Omental fat pad (tissue), 4 donors: ENCODE results near the gene KLHL6. TPM values are rescaled to one million over a fixed set of nuclear protein-coding genes. Genes with fewer than 3 reads are reported as not detected.

ENCODE experiments used
- ATAC-seq: fragments of 150-250 bp; one replicate; pipeline ENCODE4 v1.9.1; 2016; ENCODE audit warnings: mild to moderate bottlenecking, moderate library complexity; ENCODE audit not compliant: low FRiP score
- DNase-seq: peaks from one replicate; pipeline ENCODE4 v3.0.0-alpha.2; 2019; ENCODE audit warnings: low spot score
- CTCF ChIP-seq, 3 donors: fragments of 450-650 bp; IDR thresholded peaks; one replicate each; pipeline ENCODE4 v1.5.1; 2016 to 2017; ENCODE audit warnings: antibody characterized with exemption in 3 of 3, mild to moderate bottlenecking in 3 of 3, moderate library complexity in 2 of 3
- total RNA-seq, 4 donors: library from RNA; depleted of rRNA; stranded (reverse); fragments of >200 nt; gene quantifications; one replicate each; pipeline ENCODE4 v1.1.0, GENCODE V29; 2016

Gene KLHL6
- total RNA-seq, 4 donors from 2014 or later: 3.0 to 21.5 (median 6.5) TPM

- no peak for TF ChIP-seq CTCF (IDR thresholded peaks at IDR 0.05)
- DNase-seq (no peak), ATAC-seq (no peak)
Measured at GRCh38 chr3:183491109-183491922, 64.2 kb downstream of the KLHL6 start.

- ATAC-seq (no peak), DNase-seq (no peak)
- TF ChIP-seq CTCF (IDR thresholded peaks at IDR 0.05): no peak
Measured at GRCh38 chr3:183490653-183491052, 64.9 kb downstream of the KLHL6 start.

- DNase-seq (no peak), ATAC-seq (no peak)
- TF ChIP-seq CTCF (IDR thresholded peaks at IDR 0.05): no peak
Measured at GRCh38 chr3:183490211-183490601, 65.3 kb downstream of the KLHL6 start.

GRCh38 chr3:183489455-183490210 lies 65.9 kb downstream of the KLHL6 start:
- DNase-seq: no peak
- no peak for ATAC-seq
- no peak for TF ChIP-seq CTCF (IDR thresholded peaks at IDR 0.05)

- no peak for ATAC-seq
- DNase-seq: no peak
- no peak for TF ChIP-seq CTCF (IDR thresholded peaks at IDR 0.05)
Measured at GRCh38 chr3:183488343-183488742, 67.2 kb downstream of the KLHL6 start.

GRCh38 chr3:183487896-183488295 lies 67.6 kb downstream of the KLHL6 start:
- TF ChIP-seq CTCF (IDR thresholded peaks at IDR 0.05): no peak
- ATAC-seq (no peak), DNase-seq (no peak)
